NCI-H1694 (cell line): ENCODE measurements around the gene ERP27.

ENCODE experiments used
- DNase-seq: peaks from one replicate; lab custom pipeline; 2025; lab: John Stamatoyannopoulos, UW

ERP27 gene

GRCh38 chr12:14938301-14938700, at the start of gene ERP27:
Gene ERP27, minus strand, starts transcription at chr12:14938537. Its CDS starts 29 bp downstream, at chr12:14938508.
- no peak for DNase-seq

GRCh38 chr12:14988035-14988434, 49.7 kb upstream of the ERP27 start:
- no peak for DNase-seq

GRCh38 chr12:14986449-14986848, 48.1 kb upstream of the ERP27 start:
- DNase-seq = no peak

- DNase-seq = no peak
Measured at GRCh38 chr12:14984766-14985285, 46.5 kb upstream of the ERP27 start.

- DNase-seq = no peak
Measured at GRCh38 chr12:14984036-14984435, 45.7 kb upstream of the ERP27 start.

- no peak for DNase-seq
Measured at GRCh38 chr12:14982991-14983390, 44.7 kb upstream of the ERP27 start.

GRCh38 chr12:14982562-14982961, 44.2 kb upstream of the ERP27 start:
- no peak for DNase-seq

- DNase-seq = no peak
Measured at GRCh38 chr12:14981049-14981448, 42.7 kb upstream of the ERP27 start.

- DNase-seq = no peak
Measured at GRCh38 chr12:14979468-14979867, 41.1 kb upstream of the ERP27 start.

GRCh38 chr12:14976658-14977057, 38.3 kb upstream of the ERP27 start:
- no peak for DNase-seq

- DNase-seq = no peak
Measured at GRCh38 chr12:14975457-14975856, 37.1 kb upstream of the ERP27 start.

GRCh38 chr12:14974633-14975032, 36.3 kb upstream of the ERP27 start:
- no peak for DNase-seq

- no peak for DNase-seq
Measured at GRCh38 chr12:14972816-14973215, 34.5 kb upstream of the ERP27 start, which contains the start of gene PDE6H. Gene PDE6H, plus strand, starts transcription at chr12:14973042. Its CDS starts 4,971 bp downstream, at chr12:14978013.

GRCh38 chr12:14970473-14970872, 32.1 kb upstream of the ERP27 start:
- no peak for DNase-seq

- DNase-seq = no peak
Measured at GRCh38 chr12:14968478-14968877, 30.1 kb upstream of the ERP27 start.

- no peak for DNase-seq
Measured at GRCh38 chr12:14965221-14965620, 26.9 kb upstream of the ERP27 start.

- DNase-seq = no peak
Measured at GRCh38 chr12:14964406-14964805, 26.1 kb upstream of the ERP27 start.

- DNase-seq = no peak
Measured at GRCh38 chr12:14963520-14963919, 25.2 kb upstream of the ERP27 start.

GRCh38 chr12:14962797-14963196, 24.5 kb upstream of the ERP27 start:
- no peak for DNase-seq

GRCh38 chr12:14962153-14962539, 23.8 kb upstream of the ERP27 start:
- DNase-seq = no peak

GRCh38 chr12:14961466-14962152, 23.3 kb upstream of the ERP27 start, which contains the start of gene ARHGDIB:
Gene ARHGDIB, minus strand, starts transcription at chr12:14961601. Its CDS starts 10,889 bp downstream, at chr12:14950712.
- DNase-seq = no peak

- no peak for DNase-seq
Measured at GRCh38 chr12:14960548-14961465, 22.5 kb upstream of the ERP27 start.
